GM21576 (cell line): ENCODE measurements around the gene TRAK1.

ENCODE experiments used
- ATAC-seq: cut with Tn5 transposase; IDR thresholded peaks from one replicate; pipeline ENCODE4 v1.9.1; 2021; ENCODE audit warnings: mild to moderate bottlenecking, moderate library complexity; ENCODE audit not compliant: unreplicated experiment

TRAK1 gene

DNA sequence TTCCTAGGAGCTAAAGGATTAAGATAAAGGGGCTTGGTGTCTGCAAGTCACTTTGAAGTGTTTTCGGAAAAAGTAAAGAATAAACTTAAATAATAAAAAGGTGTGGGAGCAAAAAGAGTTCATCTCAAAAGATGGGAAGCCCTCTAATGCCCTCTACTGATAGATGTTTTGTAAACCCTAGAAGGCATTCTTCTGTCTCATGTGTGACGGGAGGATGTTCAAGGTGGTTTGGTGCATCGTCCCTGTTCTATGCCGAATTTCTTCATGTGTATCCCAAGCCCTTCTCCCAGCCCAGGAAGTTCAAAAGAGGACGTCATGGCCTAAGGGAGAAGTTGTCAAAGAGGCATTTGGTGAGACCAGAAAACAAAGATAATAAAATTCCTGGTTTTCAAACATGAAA lies 137.6 kb downstream of the TRAK1 start:
- no peak for ATAC-seq

DNA sequence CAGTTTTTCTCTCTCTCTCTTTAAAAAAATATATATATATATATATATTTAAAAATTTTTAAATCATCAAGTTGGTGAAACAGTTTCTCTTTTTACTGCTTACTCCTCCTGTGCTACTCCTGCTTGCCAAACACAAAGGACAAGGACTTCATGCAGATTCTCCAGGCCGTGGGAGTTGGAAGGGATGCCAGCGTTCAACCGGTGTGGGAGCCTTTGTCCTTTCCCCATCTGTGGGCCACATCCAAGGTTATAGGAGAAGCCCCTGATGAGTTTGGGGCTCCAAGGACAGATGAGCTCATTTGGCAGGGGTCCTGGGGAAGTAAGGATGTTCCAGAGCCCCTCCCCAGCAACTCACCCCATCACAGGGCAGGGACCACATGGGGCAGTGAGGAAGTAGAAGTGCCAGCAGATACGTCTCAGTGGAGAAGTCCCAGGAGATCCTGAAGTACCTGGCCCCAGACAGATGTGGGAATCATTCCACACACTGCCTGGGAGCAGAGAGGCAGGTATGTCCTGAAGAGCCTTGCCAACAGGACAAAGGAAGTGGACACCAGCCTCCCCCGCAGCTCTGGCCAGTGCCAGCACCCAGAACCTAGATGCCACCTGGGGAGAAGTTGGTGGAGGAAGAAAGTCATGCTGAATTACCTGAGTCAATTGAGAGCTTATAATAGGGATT lies 138.2 kb downstream of the TRAK1 start:
- ATAC-seq, result no peak

- no peak for ATAC-seq
These were observed 139.0 kb downstream of the TRAK1 start for GRCh38 chr3:42229942-42230688.

- no peak for ATAC-seq
These were observed 139.7 kb downstream of the TRAK1 start for GRCh38 chr3:42230860-42231259.

DNA sequence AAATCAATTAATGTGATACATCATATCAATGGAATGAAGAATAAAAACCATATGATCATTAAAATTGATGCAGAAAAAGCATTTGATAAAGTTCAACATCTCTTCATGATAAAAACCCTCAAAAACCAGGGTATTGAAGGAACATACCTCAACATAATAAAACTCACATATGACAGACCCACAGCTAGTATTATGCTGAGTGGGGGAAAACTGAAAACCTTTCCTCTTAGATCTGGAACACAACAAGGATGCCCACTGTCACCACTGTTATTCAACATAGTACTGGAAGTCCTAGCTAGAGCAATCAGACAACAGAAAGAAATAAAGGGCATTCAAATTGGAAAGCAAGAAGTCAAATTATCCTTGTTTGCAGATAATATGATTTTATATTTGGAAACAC lies 144.4 kb downstream of the TRAK1 start:
- no peak for ATAC-seq

DNA sequence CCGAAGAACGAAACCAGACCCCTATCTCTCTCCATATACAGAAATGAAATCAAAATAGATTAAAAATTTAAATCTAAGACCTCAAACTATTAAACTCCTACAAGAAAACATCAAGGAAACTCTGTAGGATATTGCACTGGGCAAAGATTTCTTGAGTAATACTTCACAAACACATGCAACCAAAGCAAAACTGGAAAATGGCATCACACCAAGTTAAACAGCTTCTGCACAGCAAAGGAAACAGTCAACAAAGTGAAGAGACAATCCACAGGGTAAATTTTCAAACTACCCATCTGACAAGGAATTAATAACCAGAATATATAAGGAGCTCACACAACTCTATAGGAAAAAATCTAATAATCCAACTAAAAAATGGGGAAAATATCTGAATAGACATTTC lies 145.5 kb downstream of the TRAK1 start:
- ATAC-seq, result no peak

DNA sequence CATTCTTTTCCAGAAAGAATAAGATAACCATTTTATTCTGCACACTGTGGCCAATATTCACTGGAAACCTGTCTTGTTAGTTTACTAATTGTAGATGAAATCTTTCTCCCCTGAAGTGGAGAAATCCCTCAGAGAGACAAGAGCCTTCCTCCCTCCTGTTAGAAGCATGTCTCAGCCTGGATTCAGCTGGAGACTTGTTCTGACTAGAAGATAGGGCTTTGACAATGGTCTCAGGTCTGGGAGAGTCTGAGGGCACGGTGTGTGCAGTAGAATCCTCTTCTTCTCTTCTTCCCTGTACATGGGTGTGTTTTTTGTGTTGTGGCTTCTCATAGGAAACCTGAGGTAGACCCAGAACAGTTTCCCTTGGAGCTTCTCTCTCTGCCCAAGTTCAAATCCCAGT lies 154.9 kb downstream of the TRAK1 start:
- ATAC-seq, result no peak

- peak; percentile 60 for ATAC-seq
These were observed 156.4 kb downstream of the TRAK1 start for GRCh38 chr3:42247576-42248027.

DNA sequence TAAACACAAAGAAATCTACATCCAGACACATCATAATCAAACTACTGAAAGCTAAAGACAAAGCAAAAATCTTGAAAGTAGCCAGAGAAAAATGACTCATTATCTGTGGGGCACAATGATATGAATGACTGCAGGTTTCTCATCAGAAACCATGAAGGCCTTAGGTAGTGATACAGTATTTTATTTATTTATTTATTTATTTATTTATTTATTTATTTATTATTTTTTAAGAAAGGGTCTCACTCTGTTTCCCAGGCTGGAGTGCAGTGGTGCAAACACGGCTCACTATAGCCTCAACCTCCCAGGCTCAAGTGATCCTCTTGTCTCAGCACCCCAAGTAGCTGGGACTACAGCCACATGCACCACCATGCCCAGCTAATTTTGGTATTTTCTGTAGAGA lies 159.6 kb downstream of the TRAK1 start:
- no peak for ATAC-seq

GRCh38 chr3:42254566-42254965 lies 163.4 kb downstream of the TRAK1 start:
- no peak for ATAC-seq

DNA sequence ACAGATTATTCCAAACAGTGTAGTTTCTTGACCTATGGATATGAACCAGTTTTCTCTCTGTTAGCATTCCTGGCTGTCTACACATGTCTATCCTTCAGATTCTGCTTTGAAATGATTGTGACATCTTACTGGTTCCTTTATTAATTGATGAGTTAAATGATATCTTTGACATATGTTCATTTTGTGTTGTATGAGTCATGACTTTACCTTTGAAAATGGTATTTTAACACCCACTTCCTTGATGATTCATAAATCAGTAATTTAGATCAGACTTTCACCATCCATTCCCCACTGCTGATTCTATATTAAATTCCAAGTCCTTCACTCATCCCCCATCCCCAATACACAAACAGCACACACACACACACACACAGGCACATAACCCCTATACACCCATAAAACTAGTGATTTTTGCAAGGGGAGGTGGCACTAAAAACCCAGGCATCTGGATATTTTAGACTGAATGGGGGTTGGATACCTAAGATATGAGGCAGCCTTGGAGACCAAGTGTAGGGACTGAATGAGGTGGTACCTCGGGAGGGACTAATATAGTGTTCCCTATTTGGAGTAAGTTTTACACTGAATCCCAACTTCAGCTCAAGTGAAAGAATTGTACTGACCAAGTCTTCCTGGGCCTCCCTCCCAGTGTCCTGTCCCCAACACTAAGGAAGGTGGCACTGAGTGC lies 165.1 kb downstream of the TRAK1 start:
- ATAC-seq, result no peak

DNA sequence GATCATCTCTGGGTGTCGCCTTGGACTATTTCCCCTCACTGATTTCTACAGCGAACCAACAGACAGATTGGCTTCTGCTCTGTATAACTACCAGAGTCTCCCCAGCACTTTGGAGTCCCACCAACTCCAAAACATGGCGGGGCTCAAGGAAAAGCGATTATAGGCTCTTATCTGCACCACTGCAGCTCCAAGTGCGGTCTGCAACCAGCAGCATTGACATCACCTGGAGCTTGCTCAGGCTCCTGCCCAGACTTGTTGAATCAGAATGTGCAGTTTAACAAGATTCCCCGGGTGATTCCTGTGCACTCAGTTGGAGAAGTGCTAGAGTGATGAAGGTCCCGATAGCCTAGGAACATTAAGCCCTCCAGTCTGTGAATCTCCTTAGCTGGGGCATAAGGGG lies 165.8 kb downstream of the TRAK1 start:
- no peak for ATAC-seq

DNA sequence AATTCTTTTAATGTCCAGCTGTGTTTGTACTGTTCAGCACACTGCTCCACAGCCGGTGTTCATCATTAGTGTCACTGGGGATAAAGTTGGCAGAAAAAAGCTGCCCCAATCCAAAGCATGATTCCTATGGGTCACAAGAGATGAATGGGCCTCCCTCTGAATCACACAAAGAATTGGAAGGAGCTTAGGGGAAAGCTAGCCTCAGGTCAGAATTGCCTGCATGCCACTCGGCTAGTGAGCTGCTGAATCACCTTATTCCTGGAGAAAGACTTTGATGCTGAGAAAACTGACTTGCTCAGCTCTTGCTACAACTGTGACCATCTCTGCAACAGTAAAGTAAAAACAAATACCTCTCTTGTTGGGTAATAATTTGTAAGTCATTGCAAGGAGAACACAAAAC lies 171.4 kb downstream of the TRAK1 start:
- ATAC-seq, result no peak

- ATAC-seq, result no peak
These were observed 172.5 kb downstream of the TRAK1 start for GRCh38 chr3:42263354-42264346.

GRCh38 chr3:42264399-42265058 lies 173.4 kb downstream of the TRAK1 start:
- ATAC-seq, result no peak

DNA sequence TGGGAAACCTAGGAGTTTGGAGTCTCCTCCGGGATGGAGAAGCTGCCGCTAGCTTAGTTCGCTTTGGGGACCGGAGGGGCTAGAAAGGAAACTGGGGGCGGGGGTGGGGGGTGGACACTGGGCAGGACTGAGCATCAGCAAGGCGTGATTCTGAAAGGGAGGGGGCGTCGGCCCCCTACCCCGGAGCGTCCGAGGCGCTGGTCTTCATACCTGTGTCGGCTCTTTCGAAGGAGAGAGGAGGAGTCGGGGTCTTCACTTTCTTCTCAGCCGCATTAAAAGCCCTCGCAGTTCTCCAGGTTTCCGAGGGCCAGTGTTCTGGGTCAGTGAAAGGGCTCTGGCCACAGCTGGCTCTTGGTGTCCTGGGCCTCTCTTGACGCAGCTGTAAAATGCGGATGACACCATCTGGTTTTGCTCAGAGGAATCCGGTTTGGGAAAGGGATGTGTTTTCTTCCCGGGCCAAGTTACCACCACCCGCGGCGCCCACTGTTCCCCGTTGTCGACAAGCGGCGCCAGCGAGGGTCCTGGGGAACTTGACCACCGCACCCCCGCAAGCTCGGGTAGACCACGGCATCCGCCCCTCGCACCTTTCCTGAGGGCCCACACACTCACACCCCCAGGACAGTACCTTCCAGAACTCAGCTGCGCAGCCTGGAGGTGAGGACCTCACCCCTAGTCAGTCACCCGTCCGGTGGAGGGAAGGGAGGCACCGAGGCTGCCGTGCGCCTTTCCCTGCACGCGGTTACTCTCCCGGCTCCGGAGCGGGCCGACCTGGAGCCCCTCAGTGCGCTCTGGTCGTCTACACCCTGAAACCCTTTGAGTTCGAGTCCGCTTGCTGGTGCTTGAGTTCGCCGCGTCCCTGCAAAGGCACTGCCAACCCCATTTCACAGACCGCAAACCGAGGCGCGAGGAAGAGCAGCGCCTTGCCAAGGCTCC lies 174.2 kb downstream of the TRAK1 start:
- no peak for ATAC-seq

DNA sequence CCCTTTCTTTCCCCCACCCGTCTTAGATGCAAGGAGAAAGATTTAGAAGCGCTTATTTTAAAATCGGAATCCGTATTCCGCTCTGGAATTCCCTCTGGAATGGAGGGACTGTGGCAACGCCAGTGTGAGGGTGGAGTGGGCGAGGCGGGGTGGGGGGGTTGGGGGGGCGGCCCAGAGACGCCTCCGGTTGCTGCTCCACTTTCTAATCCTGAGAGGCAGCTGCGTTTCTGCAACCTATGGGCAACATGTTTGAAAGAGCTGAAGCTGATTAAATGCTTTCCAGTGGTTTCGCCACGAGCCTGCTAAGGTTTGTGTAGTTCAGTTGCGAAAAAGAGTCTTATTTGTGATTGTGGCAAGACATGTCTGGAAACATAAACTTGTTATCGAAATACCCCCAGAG lies 174.9 kb downstream of the TRAK1 start, which contains the start of gene CCK:
Gene CCK (minus strand): TSS at position 101 of the 400 bp plus-strand sequence. CDS start 2,555 bp downstream, outside the sequence.
- no peak for ATAC-seq

- no peak for ATAC-seq
These were observed 176.7 kb downstream of the TRAK1 start for GRCh38 chr3:42267878-42268277.

- ATAC-seq, result no peak
These were observed 178.5 kb downstream of the TRAK1 start for GRCh38 chr3:42269647-42270046.
